AG09319 (cell line): ENCODE measurements around the gene SMTN.

ENCODE experiments used
- DNase-seq: peaks from one replicate; pipeline ENCODE4 v3.0.0-alpha.2; 2010; ENCODE audit warnings: low read depth; ENCODE audit errors: extremely low read depth
- TF ChIP-seq, protein P1 (sequence below): IDR thresholded peaks from 2 replicates; pipeline ENCODE4 v1.5.1; 2011; ENCODE audit warnings: low read depth, mild to moderate bottlenecking, inconsistent platforms, low read length, moderate library complexity

SMTN gene

GRCh38 chr22:31099386-31099785 is 18.3 kb downstream of the SMTN start:
- no peak for DNase-seq

GRCh38 chr22:31099841-31100761 is 19.0 kb downstream of the SMTN start:
- no peak for DNase-seq
- TF ChIP-seq, protein P1, sequence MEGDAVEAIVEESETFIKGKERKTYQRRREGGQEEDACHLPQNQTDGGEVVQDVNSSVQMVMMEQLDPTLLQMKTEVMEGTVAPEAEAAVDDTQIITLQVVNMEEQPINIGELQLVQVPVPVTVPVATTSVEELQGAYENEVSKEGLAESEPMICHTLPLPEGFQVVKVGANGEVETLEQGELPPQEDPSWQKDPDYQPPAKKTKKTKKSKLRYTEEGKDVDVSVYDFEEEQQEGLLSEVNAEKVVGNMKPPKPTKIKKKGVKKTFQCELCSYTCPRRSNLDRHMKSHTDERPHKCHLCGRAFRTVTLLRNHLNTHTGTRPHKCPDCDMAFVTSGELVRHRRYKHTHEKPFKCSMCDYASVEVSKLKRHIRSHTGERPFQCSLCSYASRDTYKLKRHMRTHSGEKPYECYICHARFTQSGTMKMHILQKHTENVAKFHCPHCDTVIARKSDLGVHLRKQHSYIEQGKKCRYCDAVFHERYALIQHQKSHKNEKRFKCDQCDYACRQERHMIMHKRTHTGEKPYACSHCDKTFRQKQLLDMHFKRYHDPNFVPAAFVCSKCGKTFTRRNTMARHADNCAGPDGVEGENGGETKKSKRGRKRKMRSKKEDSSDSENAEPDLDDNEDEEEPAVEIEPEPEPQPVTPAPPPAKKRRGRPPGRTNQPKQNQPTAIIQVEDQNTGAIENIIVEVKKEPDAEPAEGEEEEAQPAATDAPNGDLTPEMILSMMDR: no peak

More at GRCh38 chr22:31099386-31099785, 18.3 kb downstream of the SMTN start:
- TF ChIP-seq, protein P1: no peak

GRCh38 chr22:31100762-31101525 is 19.8 kb downstream of the SMTN start:
- no peak for DNase-seq
- TF ChIP-seq, protein P1: no peak

DNA sequence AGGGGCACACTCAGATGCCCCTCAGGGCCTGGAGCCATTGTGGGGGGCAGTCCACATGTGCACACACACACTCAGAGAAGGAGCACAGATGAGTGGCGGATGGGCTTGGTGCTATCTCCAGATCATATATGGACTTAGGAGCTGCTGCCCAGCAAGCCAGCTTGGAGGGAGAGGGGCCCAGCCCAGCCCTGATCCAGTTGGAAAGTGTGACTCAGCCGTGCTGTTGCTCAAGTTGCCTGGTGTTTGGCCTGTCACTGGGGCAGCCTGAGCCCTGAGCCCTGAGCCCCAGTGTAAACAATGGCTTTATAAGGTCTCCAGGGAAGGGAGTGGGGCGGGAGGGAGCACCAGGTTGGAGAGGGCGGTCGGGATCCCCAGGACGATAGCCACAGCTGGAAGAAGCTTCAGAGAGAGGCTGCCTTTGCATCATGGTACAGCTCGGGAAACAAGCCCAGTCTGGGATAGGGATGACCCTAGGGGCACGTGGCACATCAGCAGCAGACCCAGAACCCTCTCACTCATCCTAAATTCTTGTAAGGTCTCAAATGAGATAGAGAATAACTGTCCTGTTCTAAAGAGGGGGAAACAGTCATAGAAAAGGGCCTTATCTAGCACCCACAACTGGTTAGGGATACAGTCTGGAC is 21.4 kb downstream of the SMTN start:
- DNase-seq: peak; percentile 97
- TF ChIP-seq, protein P1: no peak

GRCh38 chr22:31103111-31103510 is 22.0 kb downstream of the SMTN start:
- TF ChIP-seq, protein P1: no peak
- DNase-seq: no peak

GRCh38 chr22:31103899-31104694 is 23.0 kb downstream of the SMTN start:
- DNase-seq: no peak
- TF ChIP-seq, protein P1: no peak
